Activated T-cell treated with anti-CD3 and anti-CD28 coated beads for 1 hour (primary cell): Measurements from ENCODE around the gene TSEN15.

ENCODE experiments used
- DNase-seq: peaks from one replicate; pipeline ENCODE4 v3.0.0-alpha.2; 2020; ENCODE audit warnings: low read depth

Gene TSEN15

GRCh38 chr1:184101571-184101970 is 50.0 kb downstream of the TSEN15 start:
- no peak for DNase-seq

GRCh38 chr1:184110272-184111204 is 59.0 kb downstream of the TSEN15 start:
- DNase-seq: no peak

- DNase-seq: no peak
These were observed 60.8 kb downstream of the TSEN15 start for GRCh38 chr1:184112176-184112948.

- no peak for DNase-seq
These were observed 61.7 kb downstream of the TSEN15 start for GRCh38 chr1:184113251-184113650.

- no peak for DNase-seq
These were observed 63.4 kb downstream of the TSEN15 start for GRCh38 chr1:184114818-184115398.

GRCh38 chr1:184116287-184116686 is 64.8 kb downstream of the TSEN15 start:
- DNase-seq: no peak

GRCh38 chr1:184118046-184118445 is 66.5 kb downstream of the TSEN15 start:
- no peak for DNase-seq
